Measurements from ENCODE around the gene RP2. TPM values are rescaled to one million over a fixed set of nuclear protein-coding genes. Genes with fewer than 3 reads are reported as not detected.

The RP2 gene
- total and polyA plus RNA-seq, 2 of the 8 experiments (the other 6 are each of a cell fraction or from before 2014, with no cell fraction given) = 2.2 to 6.9 TPM

DNA sequence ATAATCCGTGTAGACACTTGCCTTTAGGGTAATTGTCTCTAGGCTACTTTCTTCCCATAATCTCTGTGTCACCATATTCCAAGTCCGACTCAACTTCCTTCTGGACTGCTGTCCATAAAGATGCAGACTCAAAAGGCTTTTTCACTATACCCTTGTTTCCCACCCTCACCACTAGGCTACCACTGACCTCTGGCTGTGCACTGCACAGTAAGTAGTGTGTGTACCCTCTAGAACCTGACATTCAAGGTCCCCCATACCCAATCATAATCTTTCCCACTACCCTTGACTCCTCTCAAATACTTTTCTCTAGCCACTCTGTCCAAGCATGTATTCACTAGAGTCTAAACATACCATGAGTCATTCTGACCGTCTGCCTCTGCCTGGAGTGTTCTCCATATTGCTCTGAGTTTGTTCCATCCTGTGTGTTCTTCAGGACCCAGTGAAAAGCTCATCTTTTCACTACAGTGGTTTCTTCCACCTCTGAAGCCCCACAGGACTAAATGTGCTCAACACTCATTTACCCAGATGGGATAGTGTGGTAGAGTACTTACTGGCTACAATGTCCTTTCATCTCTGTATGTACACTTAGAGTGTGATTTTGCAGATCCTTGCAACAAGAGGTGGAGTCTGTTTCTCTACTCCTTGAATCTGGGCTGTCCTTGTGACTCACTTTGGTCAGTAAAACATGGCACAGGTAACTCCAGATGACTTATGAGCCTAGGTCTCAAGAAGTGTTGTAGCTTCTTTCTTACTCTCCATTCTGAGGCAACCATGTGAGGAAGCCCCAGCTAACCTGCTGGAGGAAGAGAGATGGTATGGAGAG is 92.8 kb downstream of the RP2 start:
- Histone ChIP-seq H3K4ac (replicated peaks; ENCODE audit: insufficient read length, low read depth, low read length) (no peak overlapping the region), H2AK5ac (ENCODE audit: low read depth, low read length) (no peak overlapping the region), H3K4me1 (replicated peaks in 1 of 4; ENCODE audit: control insufficient read depth in 3 of 4, insufficient read depth in 4 of 4, low read length in 3 of 4) (no peaks in the 10 kb centered on the region), H3K79me1 (ENCODE audit: low read depth, low read length) (0 out of 2 replicates have a peak, but pooled peaks cover 2% of the 10 kb centered on the region), H3K4me2 (ENCODE audit: insufficient read depth in 1 of 2, low read depth in 2 of 2, low read length in 2 of 2) (no peak overlapping the region), H3K18ac (ENCODE audit: extremely low read depth, low read length) (no peak overlapping the region), H3K23me2 (ENCODE audit: low read depth, low read length) (no peaks in the 10 kb centered on the region), H2BK120ac (replicated peaks; ENCODE audit: low read depth, low read length) (no peak overlapping the region), H2BK15ac (ENCODE audit: low read length) (no peak overlapping the region), H3K14ac (ENCODE audit: insufficient read length) (no peak overlapping the region), H2AFZ (ENCODE audit: low read length) (no peak overlapping the region), H3K36me3 (ENCODE audit: control insufficient read depth in 2 of 4, insufficient read depth in 4 of 4, low read length in 3 of 4) (no peaks in the 10 kb centered on the region), H4K91ac (replicated peaks; ENCODE audit: insufficient read length, low read length) (no peak overlapping the region), H3K9ac (replicated peaks in 1 of 4; ENCODE audit: extremely low read depth in 1 of 4, low read depth in 3 of 4, low read length in 3 of 4) (no peak overlapping the region), H2BK5ac (ENCODE audit: low read depth, low read length) (no peak overlapping the region), H3K79me2 (ENCODE audit: control insufficient read depth in 1 of 2, insufficient read depth in 2 of 2, low read length in 2 of 2) (peaks cover 0 to 53% of the 10 kb centered on the region in 2 experiments; a peak in 3 of 4 replicates), H4K5ac (ENCODE audit: insufficient read length, low read depth, low read length) (no peak overlapping the region), H2BK12ac (ENCODE audit: low read depth, low read length) (no peak overlapping the region), H3K27me3 (replicated peaks in 1 of 4; ENCODE audit: control insufficient read depth in 3 of 4, extremely low read depth in 1 of 4, insufficient read depth in 3 of 4, low read length in 3 of 4) (no peaks in the 10 kb centered on the region), H3K23ac (ENCODE audit: insufficient read length) (no peak overlapping the region), H3K4me3 (ENCODE audit: extremely low read depth in 1 of 4, insufficient read depth in 2 of 4, low read depth in 3 of 4, low read length in 4 of 4) (no peak overlapping the region), H4K20me1 (replicated peaks in 1 of 2; ENCODE audit: control insufficient read depth in 1 of 2, insufficient read depth in 2 of 2, low read length in 2 of 2) (peaks cover 0 to 2% of the 10 kb centered on the region in 2 experiments), H4K8ac (ENCODE audit: extremely low read depth, insufficient read depth, low read length) (no peak overlapping the region), H2BK20ac (ENCODE audit: low read length) (no peak overlapping the region), H3K27ac (ENCODE audit: low read depth, low read length) (no peak overlapping the region), H3K56ac (replicated peaks; ENCODE audit: insufficient read length, low read depth, low read length) (no peak overlapping the region), H3K9me3 (ENCODE audit: insufficient read depth in 2 of 2, low read depth in 1 of 2, low read length in 1 of 2) (no peaks in the 10 kb centered on the region)
- ChIA-PET POLR2A (ENCODE audit: partially characterized antibody) (no interaction called here), CTCF (ENCODE audit: partially characterized antibody) (no interaction called here)
- WGBS, 2 experiments (ENCODE audit: extremely low coverage in 1 of 2, insufficient coverage in 1 of 2, insufficient read length in 1 of 2, insufficient replicate concordance in 2 of 2, low coverage in 1 of 2, low lambda C conversion rate in 2 of 2, missing lambda C conversion rate in 1 of 2) = 92% methylated on average over 3 of the region's 3 CpGs; no CpG with 5 or more reads in 1 of the 2 experiments
- DNase-seq (ENCODE audit: low read depth in 1 of 2, low spot score in 2 of 2) (no peak), FAIRE-seq (no peak)
- no peak for TF ChIP-seq EZH2 (IDR thresholded peaks at IDR 0.05; ENCODE audit: low read depth, low read length, severe bottlenecking)
- TF ChIP-seq, protein P1, sequence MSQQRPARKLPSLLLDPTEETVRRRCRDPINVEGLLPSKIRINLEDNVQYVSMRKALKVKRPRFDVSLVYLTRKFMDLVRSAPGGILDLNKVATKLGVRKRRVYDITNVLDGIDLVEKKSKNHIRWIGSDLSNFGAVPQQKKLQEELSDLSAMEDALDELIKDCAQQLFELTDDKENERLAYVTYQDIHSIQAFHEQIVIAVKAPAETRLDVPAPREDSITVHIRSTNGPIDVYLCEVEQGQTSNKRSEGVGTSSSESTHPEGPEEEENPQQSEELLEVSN (IDR thresholded peaks at IDR 0.05) = no peak
- TF ChIP-seq TAF7 (optimal IDR thresholded peaks at IDR 0.05; ENCODE audit: borderline replicate concordance, low read depth, low read length) = no peak
- TF ChIP-seq CBX8 (IDR thresholded peaks at IDR 0.05; ENCODE audit: borderline replicate concordance, low read depth, low read length) = no peak
- TF ChIP-seq, protein P2, sequence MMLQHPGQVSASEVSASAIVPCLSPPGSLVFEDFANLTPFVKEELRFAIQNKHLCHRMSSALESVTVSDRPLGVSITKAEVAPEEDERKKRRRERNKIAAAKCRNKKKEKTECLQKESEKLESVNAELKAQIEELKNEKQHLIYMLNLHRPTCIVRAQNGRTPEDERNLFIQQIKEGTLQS (IDR thresholded peaks at IDR 0.05; ENCODE audit: insufficient read depth, low read depth, low read length) = no peak
- no peak for TF ChIP-seq RBBP5 (IDR thresholded peaks at IDR 0.05; ENCODE audit: borderline replicate concordance, low read depth, low read length)
- no peak for TF ChIP-seq JUND (IDR thresholded peaks at IDR 0.05; ENCODE audit: low read length)
- TF ChIP-seq, protein P3, sequence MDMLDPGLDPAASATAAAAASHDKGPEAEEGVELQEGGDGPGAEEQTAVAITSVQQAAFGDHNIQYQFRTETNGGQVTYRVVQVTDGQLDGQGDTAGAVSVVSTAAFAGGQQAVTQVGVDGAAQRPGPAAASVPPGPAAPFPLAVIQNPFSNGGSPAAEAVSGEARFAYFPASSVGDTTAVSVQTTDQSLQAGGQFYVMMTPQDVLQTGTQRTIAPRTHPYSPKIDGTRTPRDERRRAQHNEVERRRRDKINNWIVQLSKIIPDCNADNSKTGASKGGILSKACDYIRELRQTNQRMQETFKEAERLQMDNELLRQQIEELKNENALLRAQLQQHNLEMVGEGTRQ (IDR thresholded peaks at IDR 0.05; ENCODE audit: low read length) = no peak
